Measurements from ENCODE around the gene GUCA2A.

The GUCA2A gene

GRCh38 chr1:42176902-42177519 is 12.5 kb upstream of the GUCA2A start:
- peak; percentile 55 for DNase-seq

GRCh38 chr1:42175314-42176054 is 10.9 kb upstream of the GUCA2A start:
- DNase-seq = no peak

- no peak for DNase-seq
These were observed 9.6 kb upstream of the GUCA2A start for GRCh38 chr1:42173961-42174735.

DNA sequence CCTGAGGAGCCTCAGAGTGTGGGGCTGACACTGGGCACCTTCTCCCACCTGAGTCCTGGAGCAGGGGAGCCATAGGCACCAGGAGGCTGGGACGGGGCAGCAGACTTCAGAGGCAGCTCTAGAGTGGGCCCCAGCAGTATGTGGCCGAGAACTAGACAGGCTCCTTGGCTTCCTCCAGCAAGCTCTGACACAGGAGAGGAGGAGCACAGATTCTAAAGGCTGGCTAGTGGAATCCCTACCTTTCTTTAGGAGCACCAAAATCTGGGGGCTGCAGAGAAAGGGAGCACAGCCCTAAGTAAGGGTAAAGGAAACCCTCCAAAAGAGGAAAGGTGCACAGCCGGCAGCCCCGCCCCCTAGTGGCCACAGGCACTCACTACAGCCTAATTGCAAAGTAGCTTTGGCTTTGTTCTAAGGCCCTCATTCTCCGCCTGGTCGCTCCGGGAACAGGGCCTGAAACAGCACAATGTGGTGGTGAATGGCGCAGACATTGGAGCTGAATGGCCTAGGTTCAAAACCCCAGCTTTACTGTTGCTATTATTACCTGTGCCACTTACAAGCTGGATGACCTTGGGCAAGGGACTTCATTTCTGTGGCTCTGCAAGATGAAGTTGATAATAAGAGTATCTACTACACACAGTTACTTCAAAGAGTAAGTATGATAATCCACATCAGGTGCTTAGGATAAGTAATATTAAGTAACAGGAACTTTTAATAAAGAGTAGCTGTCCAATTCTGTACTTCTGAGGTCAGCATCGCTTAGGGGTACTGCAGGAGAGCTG is 8.8 kb upstream of the GUCA2A start:
- peak; percentile 79 for DNase-seq

GRCh38 chr1:42172381-42173133 is 8.0 kb upstream of the GUCA2A start:
- no peak for DNase-seq

DNA sequence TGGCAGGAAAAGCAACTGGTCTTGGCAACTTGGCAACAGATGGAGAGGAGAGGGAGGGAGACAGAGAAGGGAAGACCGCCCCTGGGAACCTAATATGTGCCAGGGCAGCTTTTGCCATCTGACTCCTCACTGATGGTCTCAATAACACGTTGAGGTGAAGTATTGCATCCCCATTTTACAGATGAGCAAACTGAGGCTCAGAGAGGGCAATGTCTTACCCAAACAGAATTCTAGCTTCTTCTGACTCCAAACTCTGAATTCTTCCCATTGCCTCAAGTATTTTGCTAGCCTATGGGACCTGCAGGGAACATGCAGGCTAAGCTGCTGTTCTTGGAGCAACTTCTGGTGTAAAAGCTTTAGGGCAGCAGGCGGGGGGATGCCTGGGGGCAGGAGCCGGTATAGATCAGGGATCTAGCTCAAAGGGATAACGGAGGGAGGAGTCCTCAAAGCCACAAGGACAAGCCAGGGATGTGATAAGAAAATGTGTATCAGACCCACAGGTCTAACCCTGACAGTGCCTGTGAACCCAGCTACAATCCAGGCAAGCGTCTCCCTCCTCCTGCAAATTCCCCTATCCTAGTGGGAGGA is 7.2 kb upstream of the GUCA2A start:
- no peak for DNase-seq

GRCh38 chr1:42170779-42171621 is 6.5 kb upstream of the GUCA2A start:
- peak; percentile 24 for DNase-seq

GRCh38 chr1:42168763-42169162 is 4.2 kb upstream of the GUCA2A start:
- DNase-seq = peak; percentile 92

DNA sequence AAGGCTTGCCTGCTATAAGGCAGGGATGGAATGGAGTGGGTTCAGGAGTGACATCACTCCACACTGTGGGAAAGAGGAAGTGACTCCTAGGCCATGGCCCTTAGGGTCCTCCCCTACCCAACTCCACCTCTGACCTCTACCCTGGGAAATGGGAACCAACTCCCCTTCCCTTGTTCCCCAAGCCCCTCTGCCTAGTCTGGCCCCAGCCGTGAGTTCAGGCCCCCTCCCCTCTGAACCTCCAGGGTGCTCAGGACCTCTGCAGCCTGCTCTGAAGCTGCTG is 3.8 kb upstream of the GUCA2A start:
- no peak for DNase-seq

- DNase-seq = no peak
These were observed 3.3 kb upstream of the GUCA2A start for GRCh38 chr1:42167611-42168390.

- DNase-seq = peak; percentile 90
These were observed 1.1 kb upstream of the GUCA2A start for GRCh38 chr1:42165511-42166210.

DNA sequence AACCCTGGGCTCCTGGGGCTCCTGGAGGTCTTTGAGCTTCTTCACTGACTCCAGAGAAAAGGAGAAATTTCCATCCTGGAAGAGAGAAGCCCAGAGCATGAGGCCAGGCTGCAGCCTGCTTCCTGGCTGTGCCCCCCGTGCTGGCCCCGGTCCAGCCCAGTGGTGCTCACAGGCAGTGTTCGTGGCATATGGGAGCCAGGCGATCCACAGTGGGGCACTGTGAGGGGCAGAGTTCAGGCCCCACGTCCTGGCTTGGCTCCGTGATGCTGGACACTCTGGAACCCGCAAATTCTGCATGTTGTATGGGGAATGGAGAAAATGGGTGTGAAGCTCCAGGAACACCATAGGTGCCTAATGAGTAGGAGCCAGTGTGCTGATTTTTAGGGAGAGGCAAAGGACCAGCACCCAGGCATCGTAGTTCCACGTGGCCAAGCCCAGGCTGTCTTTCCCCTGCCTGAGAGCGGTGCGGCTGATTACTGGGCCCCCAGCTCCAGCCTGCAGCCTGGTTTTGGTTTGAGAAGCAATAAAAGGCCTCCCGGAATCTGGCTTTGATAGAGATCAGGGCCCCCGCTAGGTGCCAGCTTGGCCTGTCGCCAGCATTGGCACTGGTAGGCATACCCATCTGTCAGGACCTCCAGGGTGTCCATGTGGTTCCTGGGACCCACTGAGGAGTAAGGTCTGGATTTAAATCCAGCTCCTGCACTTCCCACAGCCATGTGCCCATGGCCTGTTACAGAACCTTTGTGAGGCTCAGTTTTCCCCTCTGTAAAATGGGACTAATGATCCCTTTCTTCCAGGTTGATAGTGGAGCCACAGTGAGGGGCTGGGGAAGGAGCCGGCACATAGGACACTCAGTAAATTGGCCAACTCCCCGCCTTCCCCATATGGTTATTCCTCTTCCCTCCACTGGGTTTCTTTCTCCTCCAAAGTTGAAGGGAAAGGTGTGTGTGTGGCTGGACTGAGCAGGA is 725 bp downstream of the GUCA2A start:
- no peak for DNase-seq

DNA sequence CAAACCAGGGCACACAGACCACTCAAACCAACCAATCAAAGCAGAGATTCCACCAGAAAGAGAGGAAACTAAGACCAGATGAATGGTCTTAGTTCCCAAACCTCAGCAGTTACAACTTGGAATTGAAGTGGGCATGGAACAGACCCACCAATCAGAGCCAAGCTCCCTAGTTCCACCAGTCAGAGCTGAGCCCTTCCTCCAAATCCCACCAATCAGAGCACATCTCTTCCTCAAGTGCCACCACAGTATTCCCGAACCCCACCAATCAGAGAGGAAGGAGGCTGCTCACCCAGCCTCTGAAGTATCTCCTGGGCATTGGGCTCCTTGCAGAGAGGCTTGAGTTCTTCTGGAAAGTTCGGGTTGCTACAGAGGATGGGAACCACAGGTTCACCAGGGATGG is 1.4 kb downstream of the GUCA2A start:
- no peak for DNase-seq

- no peak for DNase-seq
These were observed 2.4 kb downstream of the GUCA2A start for GRCh38 chr1:42162181-42162580.

DNA sequence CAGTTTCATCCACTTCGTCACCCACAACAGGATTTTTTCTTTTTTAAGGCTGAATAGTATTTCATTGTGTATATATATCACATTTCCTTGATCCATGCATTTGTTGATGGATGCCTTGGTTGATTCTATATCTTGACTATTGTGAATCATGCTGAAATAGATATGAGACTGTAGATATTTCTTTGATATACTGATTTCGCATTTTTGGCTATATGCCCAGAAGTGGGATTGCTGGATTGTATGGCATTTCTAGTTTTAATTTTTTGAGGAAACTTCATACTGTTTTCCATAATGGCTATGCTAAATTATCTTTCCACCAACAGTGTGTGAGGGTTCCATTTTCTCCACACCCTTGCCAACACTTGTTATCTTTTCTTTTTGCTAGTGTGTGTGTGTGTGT is 6.4 kb downstream of the GUCA2A start:
- no peak for DNase-seq

GRCh38 chr1:42157667-42158066 is 6.9 kb downstream of the GUCA2A start:
- peak; percentile 37 for DNase-seq

DNA sequence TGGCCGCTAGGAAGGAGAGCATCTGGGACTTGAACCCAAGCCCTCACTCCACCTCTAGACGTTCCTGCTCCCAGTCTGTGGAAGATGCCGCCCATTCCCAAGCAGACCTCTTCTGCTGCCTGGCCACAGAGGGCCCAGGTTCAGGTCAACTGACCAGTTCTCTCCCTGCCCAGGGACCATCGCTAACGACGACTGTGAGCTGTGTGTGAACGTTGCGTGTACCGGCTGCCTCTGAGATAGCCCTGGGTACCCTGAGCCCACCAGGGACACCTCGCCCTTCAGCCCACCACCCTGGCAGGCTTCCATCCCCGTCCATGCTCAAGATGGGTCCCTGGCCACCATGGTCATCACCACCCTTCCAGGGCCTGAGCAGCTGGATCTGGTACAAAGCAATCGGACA is 9.2 kb downstream of the GUCA2A start:
- no peak for DNase-seq

DNA sequence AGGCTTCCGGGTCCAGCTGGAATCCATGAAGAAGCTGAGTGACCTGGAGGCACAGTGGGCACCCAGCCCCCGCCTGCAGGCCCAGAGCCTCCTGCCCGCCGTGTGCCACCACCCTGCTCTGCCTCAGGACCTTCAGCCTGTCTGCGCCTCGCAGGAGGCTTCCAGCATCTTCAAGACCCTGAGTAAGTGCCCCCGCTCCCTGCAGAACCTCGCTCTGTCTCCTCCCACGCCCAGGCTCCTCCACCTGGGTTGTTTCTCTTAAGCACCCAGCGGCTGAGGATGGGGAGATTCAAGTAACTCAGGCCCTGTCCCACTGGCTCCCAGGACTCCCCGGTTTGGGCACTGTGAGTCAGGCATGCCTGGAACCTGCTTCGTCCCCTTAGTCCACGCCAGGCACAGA is 9.9 kb downstream of the GUCA2A start:
- no peak for DNase-seq

GRCh38 chr1:42153624-42154023 is 10.9 kb downstream of the GUCA2A start:
- no peak for DNase-seq
